HEK293 (cell line): ENCODE data around the gene UAP1.

ENCODE experiments used
- KLF16 ChIP-seq: fragments of 450-650 bp; formaldehyde crosslinking; IDR thresholded peaks from 2 replicates; pipeline ENCODE4 v1.5.1; 2017; ENCODE audit warnings: missing biosample characterization, missing genetic modification characterization
- ZSCAN18 ChIP-seq: fragments of 450-650 bp; formaldehyde crosslinking; IDR thresholded peaks from 2 replicates; pipeline ENCODE4 v1.5.1; 2016; ENCODE audit warnings: missing biosample characterization, missing genetic modification characterization
- TF ChIP-seq, protein P1 (sequence below): fragments of 450-650 bp; formaldehyde crosslinking; IDR thresholded peaks from 2 replicates; pipeline ENCODE4 v1.5.1; 2016; ENCODE audit warnings: missing biosample characterization, missing genetic modification characterization

Gene UAP1

GRCh38 chr1:162649583-162649982 lies 88.1 kb downstream of the UAP1 start (continued):
- TF ChIP-seq, protein P1, sequence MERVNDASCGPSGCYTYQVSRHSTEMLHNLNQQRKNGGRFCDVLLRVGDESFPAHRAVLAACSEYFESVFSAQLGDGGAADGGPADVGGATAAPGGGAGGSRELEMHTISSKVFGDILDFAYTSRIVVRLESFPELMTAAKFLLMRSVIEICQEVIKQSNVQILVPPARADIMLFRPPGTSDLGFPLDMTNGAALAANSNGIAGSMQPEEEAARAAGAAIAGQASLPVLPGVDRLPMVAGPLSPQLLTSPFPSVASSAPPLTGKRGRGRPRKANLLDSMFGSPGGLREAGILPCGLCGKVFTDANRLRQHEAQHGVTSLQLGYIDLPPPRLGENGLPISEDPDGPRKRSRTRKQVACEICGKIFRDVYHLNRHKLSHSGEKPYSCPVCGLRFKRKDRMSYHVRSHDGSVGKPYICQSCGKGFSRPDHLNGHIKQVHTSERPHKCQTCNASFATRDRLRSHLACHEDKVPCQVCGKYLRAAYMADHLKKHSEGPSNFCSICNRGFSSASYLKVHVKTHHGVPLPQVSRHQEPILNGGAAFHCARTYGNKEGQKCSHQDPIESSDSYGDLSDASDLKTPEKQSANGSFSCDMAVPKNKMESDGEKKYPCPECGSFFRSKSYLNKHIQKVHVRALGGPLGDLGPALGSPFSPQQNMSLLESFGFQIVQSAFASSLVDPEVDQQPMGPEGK (tag by site-specific recombination) = no peak
- TF ChIP-seq KLF16 (no peak), ZSCAN18 (tag by site-specific recombination) (no peak)
